Stomach smooth muscle (tissue), 2 donors: ENCODE results near the gene CCDC88A.
"Not testable (repeated sequence)": the region's sequence is repeated elsewhere in the genome, so short reads cannot be mapped to it uniquely, and the experiment has no call there.

Source experiments
- H3K27ac ChIP-seq: one replicate; pipeline ENCODE4 v1.7.0; 2013; ENCODE audit warnings: mild to moderate bottlenecking, low read length, inconsistent platforms
- H3K27me3 ChIP-seq, 2 donors: one replicate each; pipeline ENCODE4 v1.7.0; 2013; ENCODE audit warnings: low read length in 2 of 2; ENCODE audit not compliant: insufficient read depth in 2 of 2, control insufficient read depth in 1 of 2
- H3K36me3 ChIP-seq, 2 donors: one replicate each; pipeline ENCODE4 v1.7.0; 2013; ENCODE audit warnings: low read length in 2 of 2; ENCODE audit not compliant: control insufficient read depth in 2 of 2, insufficient read depth in 2 of 2
- H3K4me1 ChIP-seq: one replicate; pipeline ENCODE4 v1.7.0; 2013; ENCODE audit warnings: low read length; ENCODE audit not compliant: control insufficient read depth, insufficient read depth
- H3K4me3 ChIP-seq, 2 donors: one replicate each; pipeline ENCODE4 v1.7.0; 2013; ENCODE audit warnings: low read length in 2 of 2
- H3K9ac ChIP-seq, 2 donors: one replicate each; pipeline ENCODE4 v1.7.0; 2013; ENCODE audit warnings: low read length in 2 of 2, mild to moderate bottlenecking in 1 of 2
- H3K9me3 ChIP-seq, 2 donors: one replicate each; pipeline ENCODE4 v1.7.0; 2013; ENCODE audit warnings: low read length in 2 of 2; ENCODE audit not compliant: control insufficient read depth in 2 of 2
- donor health status: healthy.
- donor health status: Pancreatic carcinoma.

CCDC88A gene

DNA sequence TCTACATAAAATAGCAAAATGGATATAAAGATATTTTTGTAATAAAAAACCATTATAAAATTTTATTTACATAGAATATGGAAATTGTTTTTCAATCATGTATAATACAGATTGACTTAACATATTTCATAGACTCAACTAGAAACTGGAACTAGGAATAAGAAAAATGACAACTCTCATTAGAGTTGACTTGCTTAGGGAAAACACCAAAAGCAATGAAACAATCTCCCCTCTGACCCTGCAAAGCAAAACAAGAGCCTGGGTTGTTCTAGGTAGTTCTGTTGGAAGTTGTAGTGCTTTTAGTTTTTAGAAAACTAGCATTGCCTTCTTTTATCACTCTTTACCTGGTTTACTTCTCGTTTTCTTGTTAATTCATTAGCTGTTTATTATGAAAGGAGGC is 118.4 kb downstream of the CCDC88A start:
- no peak overlapping the region for H3K27ac ChIP-seq
- no peaks in the 10 kb centered on the region for H3K27me3 ChIP-seq
- H3K4me3 ChIP-seq = no peak overlapping the region
- H3K36me3 ChIP-seq = peaks cover 3 to 8% of the 10 kb centered on the region in 2 donors
- H3K4me1 ChIP-seq = no peaks in the 10 kb centered on the region
- H3K9ac ChIP-seq = no peak overlapping the region
- H3K9me3 ChIP-seq = no peaks in the 10 kb centered on the region

- Histone ChIP-seq H3K4me3 (no peak overlapping the region), H3K27me3 (no peaks in the 10 kb centered on the region), H3K36me3 (peaks cover 6 to 13% of the 10 kb centered on the region in 2 donors), H3K4me1 (no peaks in the 10 kb centered on the region), H3K27ac (no peak overlapping the region), H3K9ac (no peak overlapping the region), H3K9me3 (no peaks in the 10 kb centered on the region)
Measured at GRCh38 chr2:55296393-55296792, 123.3 kb downstream of the CCDC88A start.

DNA sequence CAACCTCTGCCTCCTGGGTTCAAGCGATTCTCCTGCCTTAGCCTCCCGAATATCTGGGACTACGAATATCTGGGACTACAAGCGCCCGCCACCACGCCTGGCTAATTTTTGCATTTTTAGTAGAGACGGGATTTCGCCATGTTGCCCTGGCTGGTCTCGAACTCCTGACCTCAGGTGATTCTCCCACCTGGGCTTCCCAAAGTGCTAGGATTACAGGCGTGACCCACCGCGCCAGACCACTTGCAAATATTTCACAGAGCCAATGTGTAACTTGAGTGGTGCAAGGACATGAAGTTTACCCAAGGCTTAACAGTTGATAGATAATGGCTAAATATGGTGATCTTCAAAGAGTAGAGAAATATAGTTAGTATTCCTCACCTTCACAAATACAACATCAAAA is 136.6 kb downstream of the CCDC88A start:
- H3K36me3 ChIP-seq = no peaks in the 10 kb centered on the region
- peaks cover 4% of the 10 kb centered on the region for H3K4me1 ChIP-seq
- H3K4me3 ChIP-seq = peak overlapping the region in 1 of 2 donors; percentile 94
- H3K27me3 ChIP-seq = no peaks in the 10 kb centered on the region
- H3K9ac ChIP-seq = no peak overlapping the region
- no peak overlapping the region for H3K27ac ChIP-seq
- H3K9me3 ChIP-seq = no peaks in the 10 kb centered on the region

- H3K4me1 ChIP-seq = peaks cover 4% of the 10 kb centered on the region
- H3K4me3 ChIP-seq = peak overlapping the region; percentile 87 to 94
- no peaks in the 10 kb centered on the region for H3K36me3 ChIP-seq
- H3K27ac ChIP-seq = peak overlapping the region; percentile 85
- H3K9me3 ChIP-seq = no peaks in the 10 kb centered on the region
- peak overlapping the region; percentile 86 to 96 for H3K9ac ChIP-seq
- H3K27me3 ChIP-seq = no peaks in the 10 kb centered on the region
Measured at GRCh38 chr2:55282110-55282917, 137.3 kb downstream of the CCDC88A start.

- H3K9ac ChIP-seq, H3K9me3 ChIP-seq, H3K4me3 ChIP-seq, H3K27ac ChIP-seq, H3K4me1 ChIP-seq, H3K36me3 ChIP-seq, H3K27me3 ChIP-seq: not testable (repeated sequence)
Measured at GRCh38 chr2:55280851-55281546, 138.7 kb downstream of the CCDC88A start.

- H3K27ac ChIP-seq, H3K4me1 ChIP-seq, H3K27me3 ChIP-seq, H3K36me3 ChIP-seq, H3K9ac ChIP-seq, H3K4me3 ChIP-seq, H3K9me3 ChIP-seq: not testable (repeated sequence)
Measured at GRCh38 chr2:55279859-55280424, 139.7 kb downstream of the CCDC88A start.

DNA sequence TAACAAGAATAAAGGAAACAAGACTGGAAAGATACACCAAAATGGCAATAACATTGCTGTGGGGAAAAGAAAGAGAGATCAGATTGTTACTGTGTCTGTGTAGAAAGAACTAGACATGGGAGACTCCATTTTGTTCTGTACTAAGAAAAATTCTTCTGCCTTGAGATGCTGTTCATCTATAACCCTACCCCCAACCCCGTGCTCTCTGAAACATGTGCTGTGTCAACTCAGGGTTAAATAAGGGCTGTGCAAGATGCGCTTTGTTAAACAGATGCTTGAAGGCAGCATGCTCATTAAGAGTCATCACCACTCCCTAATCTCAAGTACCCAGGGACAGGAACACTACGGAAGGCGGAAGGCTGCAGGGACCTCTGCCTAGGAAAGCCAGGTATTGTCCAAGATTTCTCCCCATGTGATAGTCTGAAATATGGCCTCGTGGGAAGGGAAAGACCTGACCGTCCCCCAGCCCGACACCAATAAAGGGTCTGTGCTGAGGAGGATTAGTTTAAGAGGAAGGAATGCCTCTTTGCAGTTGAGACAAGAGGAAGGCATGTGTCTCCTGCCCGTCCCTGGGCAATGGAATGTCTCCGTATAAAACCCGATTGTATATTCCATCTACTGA is 140.3 kb downstream of the CCDC88A start:
- H3K27me3 ChIP-seq, H3K36me3 ChIP-seq, H3K4me1 ChIP-seq, H3K4me3 ChIP-seq, H3K27ac ChIP-seq, H3K9me3 ChIP-seq, H3K9ac ChIP-seq: not testable (repeated sequence)

GRCh38 chr2:55277310-55277709 is 142.3 kb downstream of the CCDC88A start:
- Histone ChIP-seq H3K4me3 (no peak overlapping the region), H3K27ac (no peak overlapping the region), H3K27me3 (no peaks in the 10 kb centered on the region), H3K36me3 (no peaks in the 10 kb centered on the region), H3K4me1 (peaks cover 4% of the 10 kb centered on the region), H3K9me3 (no peaks in the 10 kb centered on the region), H3K9ac (no peak overlapping the region)

DNA sequence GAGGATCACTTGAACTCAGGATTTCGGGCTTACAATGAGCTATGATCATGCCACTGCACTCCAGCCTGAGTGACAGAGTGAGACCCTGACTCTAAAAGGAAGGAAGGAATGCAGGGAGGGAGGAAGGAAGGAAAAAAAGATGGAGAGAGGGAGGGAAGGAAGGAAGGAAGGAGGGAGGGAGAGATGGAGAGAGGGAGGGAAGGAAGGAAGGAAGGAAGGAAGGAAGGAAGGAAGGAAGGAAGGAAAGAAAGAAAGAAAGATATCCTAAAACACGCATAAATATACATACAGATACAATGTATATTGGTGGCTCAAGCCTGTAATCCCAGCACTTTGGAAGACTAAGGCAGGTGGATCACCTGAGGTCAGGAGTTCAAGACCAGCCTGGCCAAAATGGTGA is 145.3 kb downstream of the CCDC88A start:
- H3K4me3 ChIP-seq, H3K4me1 ChIP-seq, H3K9ac ChIP-seq, H3K36me3 ChIP-seq, H3K27ac ChIP-seq, H3K9me3 ChIP-seq, H3K27me3 ChIP-seq: not testable (repeated sequence)

DNA sequence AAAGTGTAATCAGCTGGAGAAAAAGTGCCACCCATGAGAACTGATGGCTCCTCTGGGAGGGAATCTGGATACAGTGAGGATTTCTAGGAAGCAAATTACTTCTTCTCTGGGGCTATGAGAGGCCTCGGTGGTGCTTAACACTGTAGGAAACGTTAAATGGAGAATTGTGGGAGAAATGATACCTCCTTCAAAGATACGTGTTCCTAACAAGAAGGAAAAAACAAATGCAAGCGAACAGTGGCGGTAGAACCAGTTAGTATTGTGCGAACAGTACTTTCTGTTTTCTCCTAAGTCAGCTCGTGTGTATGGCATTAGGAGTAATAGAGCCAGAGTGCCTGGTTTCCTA is 150.0 kb downstream of the CCDC88A start:
- H3K36me3 ChIP-seq = no peaks in the 10 kb centered on the region
- peak overlapping the region; percentile 71 to 96 for H3K4me3 ChIP-seq
- no peaks in the 10 kb centered on the region for H3K27me3 ChIP-seq
- H3K4me1 ChIP-seq = peaks cover 13% of the 10 kb centered on the region
- H3K9me3 ChIP-seq = no peaks in the 10 kb centered on the region
- peak overlapping the region; percentile 89 for H3K27ac ChIP-seq
- peak overlapping the region; percentile 82 to 95 for H3K9ac ChIP-seq
